Fibroblast of lung (primary cell): ENCODE results near the gene RCCD1. TPM values are rescaled to one million over a fixed set of nuclear protein-coding genes. Genes with fewer than 3 reads are reported as not detected.

Experiments
- DNase-seq, 2 donors: peaks; one replicate each; pipeline versions ENCODE4 v3.0.0 to v3.0.0-alpha.2; 2010; ENCODE audit warnings: low read depth in 2 of 2
- H2AFZ ChIP-seq: 2 replicates; pipeline ENCODE4 v1.5.1; 2012; ENCODE audit warnings: low read length, control low read depth, inconsistent platforms
- H3K27ac ChIP-seq: 2 replicates; pipeline ENCODE4 v1.5.1; 2011; ENCODE audit warnings: low read length, control low read depth; ENCODE audit not compliant: insufficient read depth
- H3K27me3 ChIP-seq: 2 replicates; pipeline ENCODE4 v1.5.1; 2011; ENCODE audit warnings: mild to moderate bottlenecking, low read length; ENCODE audit not compliant: control insufficient read depth, insufficient read depth
- H3K36me3 ChIP-seq: 2 replicates; pipeline ENCODE4 v1.5.1; 2011; ENCODE audit warnings: low read length; ENCODE audit not compliant: control insufficient read depth, insufficient read depth
- H3K4me1 ChIP-seq: 2 replicates; pipeline ENCODE4 v1.5.1; 2011; ENCODE audit warnings: low read length; ENCODE audit not compliant: control insufficient read depth, insufficient read depth; ENCODE audit errors: extremely low read depth
- H3K4me2 ChIP-seq: 2 replicates; pipeline ENCODE4 v1.5.1; 2011; ENCODE audit warnings: low read length, control low read depth; ENCODE audit not compliant: insufficient read depth; ENCODE audit errors: extremely low read depth
- H3K4me3 ChIP-seq, 4 experiments: fragments of 200-600 bp in 1 of 4; sonication (generic) in 1 of 4; replicated peaks in 1 of 4; 2 replicates each; pipeline ENCODE4 v1.5.1; 2011 to 2016; ENCODE audit warnings: low read length in 4 of 4, low read depth in 3 of 4, mild to moderate bottlenecking in 3 of 4, control low read depth in 2 of 4, inconsistent platforms in 1 of 4, mixed read lengths in 1 of 4; ENCODE audit not compliant: insufficient read depth in 1 of 4; ENCODE audit errors: control extremely low read depth in 1 of 4
- H3K79me2 ChIP-seq: 2 replicates; pipeline ENCODE4 v1.5.1; 2012; ENCODE audit warnings: mild to moderate bottlenecking, low read length, inconsistent platforms; ENCODE audit not compliant: control insufficient read depth, insufficient read depth
- H3K9ac ChIP-seq: 2 replicates; pipeline ENCODE4 v1.5.1; 2011; ENCODE audit warnings: mild to moderate bottlenecking, low read length, control low read depth; ENCODE audit not compliant: insufficient read depth
- H3K9me3 ChIP-seq: 2 replicates; pipeline ENCODE4 v1.5.1; 2012; ENCODE audit warnings: low read depth, low read length; ENCODE audit not compliant: control insufficient read depth, insufficient read depth
- H4K20me1 ChIP-seq: 2 replicates; pipeline ENCODE4 v1.5.1; 2011; ENCODE audit warnings: low read length; ENCODE audit not compliant: control insufficient read depth, insufficient read depth; ENCODE audit errors: extremely low read depth
- EZH2 ChIP-seq: IDR thresholded peaks from 2 replicates; pipeline ENCODE4 v1.5.1; 2012; ENCODE audit warnings: low read length, control low read depth, mild to moderate bottlenecking; ENCODE audit errors: missing control alignments
- polyA plus RNA-seq, 2 donors: library from polyadenylated mRNA; depleted of rRNA in 1 of 2; stranded (reverse) in 1 of 2; unstranded in 1 of 2; fragments of >200 nt; gene quantifications; 2 replicates each; pipeline ENCODE4 v1.2.1, GENCODE V29; 2011 to 2012; ENCODE audit warnings: missing spikeins in 1 of 2
- total RNA-seq: library from RNA; depleted of rRNA; stranded (reverse); fragments of >200 nt; gene quantifications from 2 replicates; pipeline ENCODE4 v1.2.1, GENCODE V29; 2014
- TF ChIP-seq, protein P1 (sequence below), 2 donors: IDR thresholded peaks in 1 of 2; conservative IDR thresholded peaks in 1 of 2; 1 replicate in 1 of 2; 2 replicates in 1 of 2; pipeline ENCODE4 v1.5.1; 2011 to 2012; ENCODE audit warnings: low read length in 2 of 2, control low read depth in 1 of 2, inconsistent platforms in 1 of 2, low read depth in 1 of 2, mild to moderate bottlenecking in 1 of 2

The RCCD1 gene
- total and polyA plus RNA-seq, 2 donors (not counting 1 experiment from before 2014, with no cell fraction given), result 5.9 to 14.2 TPM

DNA sequence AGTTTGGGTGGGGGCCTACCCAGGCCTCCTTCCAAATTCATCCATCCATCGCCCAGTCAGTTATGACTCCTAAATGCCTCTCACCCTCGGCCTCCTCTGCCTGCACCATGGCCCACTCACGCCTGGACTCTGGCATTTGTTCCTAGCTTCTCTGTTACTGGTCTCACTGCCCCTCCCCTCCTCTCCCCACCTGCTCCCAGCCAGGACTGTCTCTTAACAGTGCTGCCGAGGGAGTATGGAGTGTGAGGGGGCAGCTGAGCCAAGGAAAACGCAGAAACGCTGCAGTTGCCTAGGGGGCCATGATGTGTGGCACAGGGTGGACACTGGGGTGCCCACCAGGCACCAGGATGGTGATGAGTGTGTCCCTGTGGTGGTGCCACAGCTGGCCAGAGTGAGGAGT is 3.1 kb downstream of the RCCD1 start:
- peaks cover 3% of the 10 kb centered on the region for H3K79me2 ChIP-seq
- no peak overlapping the region for H3K9ac ChIP-seq
- no peak for DNase-seq
- H3K4me3 ChIP-seq, result peak overlapping the region; percentile 25 to 68 (median 56)
- no peak for TF ChIP-seq EZH2
- peak overlapping the region; percentile 88 for H3K4me2 ChIP-seq
- no peaks in the 10 kb centered on the region for H3K9me3 ChIP-seq
- peak overlapping the region; percentile 29 for H3K27ac ChIP-seq
- H3K27me3 ChIP-seq, result no peaks in the 10 kb centered on the region
- no peaks in the 10 kb centered on the region for H4K20me1 ChIP-seq
- H2AFZ ChIP-seq, result peak overlapping the region; percentile 57
- peaks cover 22% of the 10 kb centered on the region for H3K36me3 ChIP-seq
- H3K4me1 ChIP-seq, result peaks cover 6% of the 10 kb centered on the region

DNA sequence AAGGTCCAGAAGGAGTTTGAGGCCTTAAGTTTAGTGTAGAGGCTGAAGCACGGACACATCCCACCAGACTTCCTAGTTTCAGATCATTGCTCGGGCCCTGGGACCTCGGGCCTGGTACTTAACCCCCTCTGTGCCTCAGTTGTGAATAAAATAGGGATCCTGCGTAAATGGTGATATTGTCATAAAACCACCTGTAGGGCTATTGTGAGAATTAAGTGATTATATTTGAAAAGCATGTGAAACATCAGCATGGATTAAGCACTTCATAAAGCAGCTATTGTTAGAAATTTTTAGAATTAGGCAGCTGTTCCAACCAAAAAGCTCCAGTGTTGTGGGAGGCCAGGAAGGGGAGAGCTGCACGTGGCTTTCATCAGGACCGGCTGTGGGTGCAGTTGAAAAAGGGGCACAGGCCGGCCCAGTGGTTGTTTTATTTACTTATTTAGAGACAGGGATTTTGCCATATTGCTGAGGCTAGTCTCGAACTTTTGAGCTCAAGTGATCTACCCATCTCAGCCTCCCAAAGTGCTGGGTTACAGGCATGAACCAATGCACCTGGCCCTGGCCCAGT is 4.4 kb downstream of the RCCD1 start:
- H3K4me3 ChIP-seq, result no peak overlapping the region
- H3K27me3 ChIP-seq, result no peaks in the 10 kb centered on the region
- peaks cover 10% of the 10 kb centered on the region for H3K36me3 ChIP-seq
- no peak overlapping the region for H2AFZ ChIP-seq
- H3K79me2 ChIP-seq, result peaks cover 3% of the 10 kb centered on the region
- no peak overlapping the region for H3K27ac ChIP-seq
- no peak overlapping the region for H3K4me2 ChIP-seq
- H3K9ac ChIP-seq, result no peak overlapping the region
- no peaks in the 10 kb centered on the region for H3K9me3 ChIP-seq
- H4K20me1 ChIP-seq, result no peaks in the 10 kb centered on the region
- H3K4me1 ChIP-seq, result peaks cover 6% of the 10 kb centered on the region
- TF ChIP-seq, protein P1, sequence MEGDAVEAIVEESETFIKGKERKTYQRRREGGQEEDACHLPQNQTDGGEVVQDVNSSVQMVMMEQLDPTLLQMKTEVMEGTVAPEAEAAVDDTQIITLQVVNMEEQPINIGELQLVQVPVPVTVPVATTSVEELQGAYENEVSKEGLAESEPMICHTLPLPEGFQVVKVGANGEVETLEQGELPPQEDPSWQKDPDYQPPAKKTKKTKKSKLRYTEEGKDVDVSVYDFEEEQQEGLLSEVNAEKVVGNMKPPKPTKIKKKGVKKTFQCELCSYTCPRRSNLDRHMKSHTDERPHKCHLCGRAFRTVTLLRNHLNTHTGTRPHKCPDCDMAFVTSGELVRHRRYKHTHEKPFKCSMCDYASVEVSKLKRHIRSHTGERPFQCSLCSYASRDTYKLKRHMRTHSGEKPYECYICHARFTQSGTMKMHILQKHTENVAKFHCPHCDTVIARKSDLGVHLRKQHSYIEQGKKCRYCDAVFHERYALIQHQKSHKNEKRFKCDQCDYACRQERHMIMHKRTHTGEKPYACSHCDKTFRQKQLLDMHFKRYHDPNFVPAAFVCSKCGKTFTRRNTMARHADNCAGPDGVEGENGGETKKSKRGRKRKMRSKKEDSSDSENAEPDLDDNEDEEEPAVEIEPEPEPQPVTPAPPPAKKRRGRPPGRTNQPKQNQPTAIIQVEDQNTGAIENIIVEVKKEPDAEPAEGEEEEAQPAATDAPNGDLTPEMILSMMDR (conservative IDR thresholded peaks at IDR 0.05 in 1 of 2, IDR thresholded peaks at IDR 0.05 in 1 of 2; ENCODE audit: low read depth in 1 of 2, low read length in 2 of 2), result no peak
- TF ChIP-seq EZH2, result no peak
- DNase-seq, result no peak

DNA sequence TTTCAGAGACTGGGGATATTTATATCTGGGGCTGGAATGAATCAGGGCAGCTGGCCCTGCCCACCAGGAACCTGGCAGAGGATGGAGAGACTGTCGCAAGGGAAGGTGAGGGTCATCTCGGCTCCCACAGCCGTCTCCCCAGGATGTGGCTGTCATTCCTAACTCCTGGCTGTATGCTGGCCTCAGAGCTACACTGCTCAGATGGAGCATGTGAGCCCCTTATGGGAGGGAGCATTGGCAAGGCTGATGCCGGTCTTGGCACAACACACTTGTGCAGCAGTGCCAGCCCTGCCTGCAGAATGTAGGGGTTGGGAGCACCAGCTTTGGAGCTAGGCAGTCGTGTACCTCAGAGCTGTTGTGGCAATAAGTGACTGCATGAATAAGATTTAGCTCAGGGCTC is 5.2 kb downstream of the RCCD1 start:
- Histone ChIP-seq H4K20me1 (no peaks in the 10 kb centered on the region), H3K9ac (no peak overlapping the region), H3K9me3 (no peaks in the 10 kb centered on the region), H3K27me3 (no peaks in the 10 kb centered on the region), H3K79me2 (peaks cover 3% of the 10 kb centered on the region), H3K36me3 (peaks cover 10% of the 10 kb centered on the region), H3K27ac (no peak overlapping the region), H3K4me3 (no peak overlapping the region), H3K4me1 (peaks cover 6% of the 10 kb centered on the region), H3K4me2 (no peak overlapping the region), H2AFZ (no peak overlapping the region)
- peak; percentile 21 to 23 for DNase-seq
- no peak for TF ChIP-seq EZH2
- TF ChIP-seq, protein P1 (conservative IDR thresholded peaks at IDR 0.05 in 1 of 2, IDR thresholded peaks at IDR 0.05 in 1 of 2; ENCODE audit: low read depth in 1 of 2, low read length in 2 of 2), result no peak
